NCI-H510A (cell line): Measurements from ENCODE around the gene SOD3.

ENCODE experiments used
- DNase-seq: peaks from one replicate; lab custom pipeline; 2025; lab: John Stamatoyannopoulos, UW

The SOD3 gene

GRCh38 chr4:24775032-24775605 lies 20.3 kb upstream of the SOD3 start:
- no peak for DNase-seq

GRCh38 chr4:24775750-24776149 lies 19.6 kb upstream of the SOD3 start:
- DNase-seq: no peak

GRCh38 chr4:24777536-24778463 lies 17.6 kb upstream of the SOD3 start:
- no peak for DNase-seq

GRCh38 chr4:24778464-24779225 lies 16.7 kb upstream of the SOD3 start:
- DNase-seq: no peak

- DNase-seq: no peak
Measured at GRCh38 chr4:24780936-24781495, 14.4 kb upstream of the SOD3 start.

GRCh38 chr4:24781999-24782745 lies 13.2 kb upstream of the SOD3 start:
- no peak for DNase-seq

GRCh38 chr4:24783506-24783905 lies 11.9 kb upstream of the SOD3 start:
- DNase-seq: no peak

- no peak for DNase-seq
Measured at GRCh38 chr4:24791043-24791442, 4.3 kb upstream of the SOD3 start.

- no peak for DNase-seq
Measured at GRCh38 chr4:24792552-24792951, 2.8 kb upstream of the SOD3 start.

GRCh38 chr4:24793219-24794005 lies 2.0 kb upstream of the SOD3 start:
- DNase-seq: no peak

- no peak for DNase-seq
Measured at GRCh38 chr4:24794051-24794450, 1.3 kb upstream of the SOD3 start.

- DNase-seq: no peak
Measured at GRCh38 chr4:24794480-24794879, 893 bp upstream of the SOD3 start.

GRCh38 chr4:24795666-24796381 lies 451 bp downstream of the SOD3 start:
- no peak for DNase-seq

GRCh38 chr4:24796620-24797019 lies 1.2 kb downstream of the SOD3 start:
- DNase-seq: no peak

GRCh38 chr4:24798036-24798610 lies 2.8 kb downstream of the SOD3 start:
- DNase-seq: no peak

- DNase-seq: no peak
Measured at GRCh38 chr4:24799196-24799543, 3.8 kb downstream of the SOD3 start.

GRCh38 chr4:24799544-24800324 lies 4.4 kb downstream of the SOD3 start:
- no peak for DNase-seq

GRCh38 chr4:24800325-24800895 lies 5.0 kb downstream of the SOD3 start:
- DNase-seq: no peak
